Neuron (in vitro differentiated cells): ENCODE data around the gene ZPBP2.
A peak's percentile ranks its signal among the peaks of the same experiment; 100 is the strongest.
"Not testable (repeated sequence)": the region's sequence is repeated elsewhere in the genome, so short reads cannot be mapped to it uniquely, and the experiment has no call there.

Source experiments
- H2AFZ ChIP-seq: one replicate; pipeline ENCODE4 v1.6.1; 2013; ENCODE audit warnings: low read depth, mild to moderate bottlenecking, inconsistent platforms, low read length, moderate library complexity
- H3K27me3 ChIP-seq: one replicate; pipeline ENCODE4 v1.6.1; 2013; ENCODE audit warnings: low read length; ENCODE audit not compliant: insufficient read depth
- H3K36me3 ChIP-seq: one replicate; pipeline ENCODE4 v1.6.1; 2013; ENCODE audit warnings: low read length; ENCODE audit not compliant: insufficient read depth
- H3K4me1 ChIP-seq: one replicate; pipeline ENCODE4 v1.6.1; 2013; ENCODE audit warnings: low read length; ENCODE audit not compliant: insufficient read depth
- H3K4me3 ChIP-seq: 2 replicates; pipeline ENCODE4 v1.5.1; 2013; ENCODE audit warnings: mild to moderate bottlenecking, low read length, moderate library complexity
- H3K9me3 ChIP-seq: one replicate; pipeline ENCODE4 v1.6.1; 2013; ENCODE audit warnings: low read length

ZPBP2 gene

DNA sequence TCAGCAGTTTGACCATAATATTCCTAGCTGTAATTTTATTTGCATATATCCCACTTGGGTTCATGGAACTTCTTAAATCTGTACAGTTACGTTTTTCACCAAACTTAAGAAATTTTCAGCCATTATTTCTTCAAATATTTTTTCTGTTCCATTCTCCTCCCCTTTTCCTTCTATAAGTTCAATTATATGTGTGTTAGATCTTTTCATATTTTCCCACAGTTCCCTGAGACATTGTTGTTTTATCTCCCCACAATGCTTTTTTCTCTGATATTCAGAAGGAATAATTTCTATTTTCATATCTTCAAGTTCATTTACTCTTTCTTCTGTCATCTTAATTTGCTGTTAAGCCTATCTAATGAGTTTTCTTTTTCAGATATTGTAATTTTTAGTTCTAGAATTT, 29.9 kb upstream of the ZPBP2 start:
- H3K36me3 ChIP-seq, result no peaks in the 10 kb centered on the region
- H3K9me3 ChIP-seq, result peaks cover 5% of the 10 kb centered on the region
- peaks cover 1% of the 10 kb centered on the region for H3K27me3 ChIP-seq
- no peaks in the 10 kb centered on the region for H3K4me1 ChIP-seq
- H3K4me3 ChIP-seq, result no peak overlapping the region
- no peak overlapping the region for H2AFZ ChIP-seq

DNA sequence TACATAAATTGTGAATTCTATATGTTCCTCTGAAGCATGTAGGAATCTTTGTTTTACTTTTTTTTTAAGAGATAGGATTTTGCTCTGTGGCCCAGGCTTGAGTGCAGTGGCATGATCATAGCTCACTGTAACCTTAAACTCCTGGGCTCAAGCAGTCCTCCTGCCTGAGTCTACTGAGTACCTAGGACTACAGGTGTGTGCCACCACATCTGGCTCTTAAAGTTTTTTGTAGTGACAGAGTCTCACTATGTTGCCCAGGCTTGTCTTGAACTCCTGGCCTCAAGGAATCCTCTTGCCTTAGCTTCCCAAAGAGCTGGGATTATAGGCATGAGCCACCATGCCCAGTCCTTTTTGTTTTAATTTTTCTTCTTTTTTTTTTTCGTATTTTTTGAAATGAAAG, 29.2 kb upstream of the ZPBP2 start:
- no peaks in the 10 kb centered on the region for H3K4me1 ChIP-seq
- H3K9me3 ChIP-seq, result peaks cover 5% of the 10 kb centered on the region
- H3K27me3 ChIP-seq, result peaks cover 4% of the 10 kb centered on the region
- no peak overlapping the region for H2AFZ ChIP-seq
- H3K36me3 ChIP-seq, result no peaks in the 10 kb centered on the region
- H3K4me3 ChIP-seq, result no peak overlapping the region

DNA sequence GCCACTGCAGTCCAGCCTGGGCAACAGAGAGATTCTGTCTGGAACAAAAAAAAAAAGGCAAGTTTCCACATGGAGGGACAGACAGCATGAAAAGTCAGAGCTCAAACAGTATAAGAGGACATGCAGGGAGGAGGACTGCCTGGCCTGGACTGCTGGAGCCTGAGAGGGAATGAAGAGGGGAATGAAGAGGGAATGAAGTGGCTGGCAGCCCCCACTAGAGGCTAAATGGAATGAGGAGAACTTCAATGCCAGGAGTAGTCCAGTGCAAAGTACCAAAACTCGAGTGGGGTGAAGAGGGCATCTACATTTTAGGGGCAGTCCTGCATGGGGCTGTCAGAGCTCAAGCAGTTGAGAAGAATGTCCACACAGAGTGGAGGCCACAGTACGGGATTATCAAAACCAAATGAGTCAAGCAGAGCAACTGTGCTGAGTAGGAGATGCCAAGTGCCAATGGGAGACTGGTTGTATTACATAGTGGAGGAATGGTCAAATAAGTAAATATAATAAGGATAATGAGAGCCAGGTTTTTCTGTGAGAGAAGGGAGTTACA, 26.8 kb upstream of the ZPBP2 start:
- peaks cover 12% of the 10 kb centered on the region for H3K27me3 ChIP-seq
- no peak overlapping the region for H2AFZ ChIP-seq
- H3K9me3 ChIP-seq, result no peaks in the 10 kb centered on the region
- no peaks in the 10 kb centered on the region for H3K4me1 ChIP-seq
- H3K4me3 ChIP-seq, result no peak overlapping the region
- H3K36me3 ChIP-seq, result no peaks in the 10 kb centered on the region

DNA sequence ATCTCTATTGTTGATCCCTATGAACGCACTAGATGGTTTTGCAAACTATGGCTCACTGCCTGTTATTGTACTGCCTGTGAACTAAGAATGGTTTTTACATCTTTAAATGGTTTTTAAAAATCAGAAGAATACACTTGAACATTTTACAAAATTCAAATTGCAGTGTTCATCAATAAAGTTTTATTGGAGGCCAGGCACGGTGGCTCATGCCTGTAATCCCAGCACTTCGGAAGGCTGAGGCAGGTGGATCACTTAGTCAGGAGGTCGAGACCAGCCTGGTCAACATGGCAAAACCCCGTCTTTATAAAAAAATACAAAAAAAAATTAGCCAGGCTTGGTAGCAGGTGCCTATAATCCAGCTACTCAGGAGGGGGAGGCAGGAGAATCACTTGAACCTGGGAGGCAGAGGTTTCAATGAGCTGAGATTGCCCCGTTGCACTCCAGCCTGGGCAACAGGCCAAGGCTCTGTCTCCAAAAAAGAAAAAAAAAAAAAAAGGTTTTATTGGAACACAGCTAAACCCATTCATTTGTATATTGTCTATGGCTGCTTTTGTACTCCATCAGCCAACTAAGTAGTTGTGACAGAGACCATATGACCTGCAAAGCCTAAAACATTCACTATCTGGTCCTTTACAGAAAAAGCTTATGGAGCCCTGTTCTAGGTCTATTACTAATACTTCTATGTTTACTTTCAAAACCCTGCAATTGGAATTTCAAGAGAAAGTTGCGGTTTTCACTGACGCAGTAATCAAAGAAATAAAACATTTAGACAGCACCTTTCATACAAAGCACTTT, 22.8 kb upstream of the ZPBP2 start:
- Histone ChIP-seq H2AFZ (no peak overlapping the region), H3K4me1 (no peaks in the 10 kb centered on the region), H3K9me3 (no peaks in the 10 kb centered on the region), H3K4me3 (no peak overlapping the region), H3K27me3 (peaks cover 22% of the 10 kb centered on the region), H3K36me3 (no peaks in the 10 kb centered on the region)

DNA sequence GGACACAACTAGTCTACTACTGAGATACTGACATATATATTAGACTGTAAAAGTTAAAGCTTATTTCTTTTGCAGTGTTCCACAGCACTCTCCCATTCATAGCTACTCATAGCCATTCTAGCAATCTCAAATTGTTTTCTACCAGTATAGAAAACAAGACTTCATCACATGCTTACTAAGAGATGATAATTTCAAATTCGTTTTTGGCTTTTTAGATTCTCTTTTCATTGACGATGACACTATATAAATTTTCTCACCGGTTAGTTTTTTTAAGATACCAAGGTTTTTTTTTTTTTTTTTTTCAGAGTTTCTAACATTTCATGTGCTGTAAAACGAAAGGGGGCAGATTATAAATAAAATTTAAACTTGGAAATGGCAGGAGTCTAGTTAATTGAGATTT, 21.8 kb upstream of the ZPBP2 start:
- Histone ChIP-seq H3K9me3 (no peaks in the 10 kb centered on the region), H2AFZ (no peak overlapping the region), H3K36me3 (no peaks in the 10 kb centered on the region), H3K4me1 (no peaks in the 10 kb centered on the region), H3K4me3 (no peak overlapping the region), H3K27me3 (peaks cover 22% of the 10 kb centered on the region)

DNA sequence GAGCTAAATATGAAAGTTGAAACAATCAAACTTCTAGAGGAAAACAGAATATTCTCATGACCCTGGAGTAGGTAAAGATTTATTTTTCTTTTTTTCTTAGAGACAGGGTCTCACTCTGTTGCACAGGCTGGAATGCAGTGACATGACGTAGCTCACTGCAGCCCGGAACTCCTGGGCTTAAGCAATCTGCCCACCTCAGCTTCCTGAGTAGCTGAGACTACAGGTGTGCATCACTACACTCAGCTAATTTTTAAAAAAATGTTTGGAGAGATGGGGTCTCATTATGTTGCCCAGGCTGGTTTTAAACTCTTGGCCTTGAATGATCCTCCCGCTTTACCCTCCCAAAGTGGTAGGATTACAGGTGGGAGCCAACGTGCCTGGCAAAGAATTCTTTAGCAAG, 19.4 kb upstream of the ZPBP2 start:
- no peak overlapping the region for H3K4me3 ChIP-seq

DNA sequence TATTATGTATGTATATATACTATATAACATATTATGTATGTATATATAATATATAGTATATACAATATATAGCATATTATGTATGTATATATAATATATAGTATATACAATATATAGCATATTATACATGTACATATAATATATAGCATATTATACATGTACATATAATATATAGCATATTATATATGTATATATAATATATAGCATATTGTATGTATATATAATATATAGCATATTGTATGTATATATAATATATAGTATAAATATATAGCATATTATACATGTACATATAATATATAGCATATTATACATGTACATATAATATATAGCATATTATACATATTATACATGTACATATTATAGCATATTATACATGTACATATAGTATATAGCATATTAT, 17.8 kb upstream of the ZPBP2 start:
- H3K27me3 ChIP-seq, result peaks cover 16% of the 10 kb centered on the region
- not testable (repeated sequence) for H3K9me3 ChIP-seq, H3K36me3 ChIP-seq, H3K4me1 ChIP-seq, H2AFZ ChIP-seq, H3K4me3 ChIP-seq

More for the DNA sequence above, 19.4 kb upstream of the ZPBP2 start:
- no peaks in the 10 kb centered on the region for H3K9me3 ChIP-seq
- no peaks in the 10 kb centered on the region for H3K4me1 ChIP-seq
- H2AFZ ChIP-seq, result no peak overlapping the region
- no peaks in the 10 kb centered on the region for H3K36me3 ChIP-seq
- H3K27me3 ChIP-seq, result peaks cover 21% of the 10 kb centered on the region

DNA sequence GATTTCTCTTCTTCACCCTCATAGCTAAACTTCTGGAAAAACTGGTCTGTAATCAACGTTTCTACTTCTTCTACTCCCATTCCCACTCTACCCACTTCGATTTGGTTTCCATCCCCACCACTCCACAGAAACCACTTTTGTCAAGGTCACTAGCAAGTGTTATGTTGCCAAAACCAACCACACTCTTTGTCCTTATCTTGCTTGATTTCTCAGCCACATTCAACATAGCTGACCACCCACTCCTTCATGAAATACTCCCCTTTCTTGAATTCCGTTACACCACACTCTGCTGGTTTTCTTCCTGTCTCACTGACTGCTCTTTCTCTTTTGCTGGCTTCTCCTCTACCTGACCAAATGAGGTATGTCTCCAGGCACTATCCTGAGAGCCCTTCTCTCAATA, 15.8 kb upstream of the ZPBP2 start:
- Histone ChIP-seq H2AFZ (no peak overlapping the region), H3K9me3 (peaks cover 2% of the 10 kb centered on the region), H3K36me3 (no peaks in the 10 kb centered on the region), H3K4me1 (no peaks in the 10 kb centered on the region), H3K4me3 (no peak overlapping the region), H3K27me3 (peaks cover 11% of the 10 kb centered on the region)

DNA sequence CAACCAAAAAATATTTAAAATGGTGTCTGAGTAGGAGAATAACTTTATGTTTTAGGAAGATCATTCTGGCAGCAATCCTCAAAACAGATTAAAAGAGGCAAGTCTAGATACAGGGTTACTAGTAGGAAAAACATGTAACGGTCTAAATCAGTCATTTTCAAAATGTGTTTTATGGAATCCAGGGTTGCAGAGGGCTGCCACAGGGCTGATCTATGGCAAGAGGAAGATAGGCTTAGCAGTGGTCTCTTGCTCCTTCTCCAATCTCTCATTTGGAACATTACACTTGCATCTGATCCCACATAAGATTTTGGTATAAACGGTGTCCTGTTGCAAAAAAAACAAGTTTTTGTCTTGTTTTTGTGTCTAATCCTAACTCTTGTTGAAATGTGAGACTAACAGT, 13.1 kb upstream of the ZPBP2 start:
- Histone ChIP-seq H3K4me1 (no peaks in the 10 kb centered on the region), H3K36me3 (no peaks in the 10 kb centered on the region), H3K9me3 (peaks cover 2% of the 10 kb centered on the region), H3K27me3 (peaks cover 7% of the 10 kb centered on the region), H3K4me3 (no peak overlapping the region), H2AFZ (no peak overlapping the region)

DNA sequence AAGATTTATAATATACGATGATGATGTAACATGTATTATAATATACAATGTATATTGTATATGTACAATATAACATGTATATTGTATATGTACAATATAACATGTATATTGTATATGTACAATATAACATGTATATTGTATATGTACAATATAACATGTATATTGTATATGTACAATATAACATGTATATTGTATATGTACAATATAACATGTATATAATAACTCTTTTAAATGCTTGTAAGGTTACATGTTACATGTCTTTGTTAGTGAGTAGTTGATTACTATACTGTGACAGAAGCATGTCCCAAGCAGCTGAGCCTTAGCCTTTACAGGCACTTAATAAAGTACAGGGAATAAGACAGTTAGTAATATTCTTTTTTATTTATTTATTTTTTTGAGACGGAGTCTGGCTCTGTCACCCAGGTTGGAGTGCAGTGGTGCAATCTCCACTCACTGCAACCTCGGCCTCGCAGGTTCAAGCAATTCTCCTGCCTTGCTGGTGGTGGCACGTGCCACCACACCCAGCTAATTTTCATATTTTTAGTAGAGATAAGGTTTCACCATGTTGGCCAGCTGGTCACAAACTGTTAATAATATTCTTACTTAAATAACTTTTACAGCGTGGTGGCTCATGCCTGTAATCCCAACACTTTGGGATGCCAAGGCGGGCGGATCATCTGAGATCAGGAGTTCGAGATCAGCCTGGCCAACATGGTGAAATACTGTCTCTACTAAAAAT, 11.9 kb upstream of the ZPBP2 start:
- peaks cover 14% of the 10 kb centered on the region for H3K27me3 ChIP-seq
- not testable (repeated sequence) for H3K4me1 ChIP-seq

DNA sequence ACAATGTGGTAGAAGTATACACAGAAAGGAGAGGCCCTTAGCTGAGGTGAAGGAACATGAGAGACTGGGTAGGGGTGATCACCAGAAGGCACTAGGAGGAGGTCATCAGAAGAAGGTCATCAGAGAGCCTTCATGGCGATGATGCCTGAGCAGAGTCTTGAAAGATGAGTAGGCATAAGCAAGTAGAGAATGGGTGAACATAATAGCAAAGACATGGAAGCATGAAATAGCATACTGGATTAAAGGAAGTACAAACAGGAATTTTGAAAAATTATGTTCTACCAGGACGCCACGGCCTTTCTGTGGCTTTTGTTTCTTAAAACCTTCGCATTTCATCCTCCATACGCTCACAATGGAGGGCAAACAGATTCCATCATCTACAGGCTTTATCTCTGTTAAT, 6.8 kb upstream of the ZPBP2 start:
- Histone ChIP-seq H3K4me3 (no peak overlapping the region), H3K4me1 (no peaks in the 10 kb centered on the region), H3K9me3 (peaks cover 5% of the 10 kb centered on the region), H3K27me3 (peaks cover 41% of the 10 kb centered on the region), H3K36me3 (no peaks in the 10 kb centered on the region), H2AFZ (no peak overlapping the region)

More for the DNA sequence above, 11.9 kb upstream of the ZPBP2 start:
- not testable (repeated sequence) for H3K36me3 ChIP-seq, H3K4me3 ChIP-seq, H3K9me3 ChIP-seq, H2AFZ ChIP-seq

DNA sequence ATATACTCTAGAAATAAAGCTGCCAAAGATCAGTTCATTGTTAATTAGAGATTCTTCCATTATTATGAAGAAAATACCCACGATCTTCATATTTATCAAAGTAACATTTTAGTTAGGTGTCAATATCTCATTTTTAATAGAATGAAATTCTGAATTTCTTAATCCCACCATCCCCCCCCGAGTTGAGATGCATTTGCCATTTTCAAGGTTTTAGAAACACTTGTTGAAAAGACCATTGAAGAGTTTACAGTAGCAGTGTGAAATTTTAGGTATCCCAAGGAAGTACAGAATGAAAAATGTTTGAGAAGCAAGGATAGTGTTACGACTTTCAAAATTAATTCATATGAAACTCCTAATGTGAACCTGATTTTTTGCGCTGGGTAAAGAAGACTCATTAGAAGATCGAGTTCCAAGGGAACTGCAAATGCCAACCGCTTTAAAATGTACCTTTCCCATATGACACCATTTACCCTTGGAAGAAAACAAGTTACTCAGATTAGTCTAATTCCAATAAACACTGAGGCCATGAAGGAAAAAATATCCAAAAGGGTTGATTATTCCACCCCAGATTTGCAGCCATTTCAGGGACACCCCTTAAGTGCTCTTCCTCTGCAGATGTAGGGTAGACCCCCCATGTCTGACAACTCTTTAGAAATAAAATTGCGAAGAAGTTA, 4.6 kb upstream of the ZPBP2 start:
- Histone ChIP-seq H2AFZ (peak overlapping the region; percentile 87), H3K4me1 (no peaks in the 10 kb centered on the region), H3K4me3 (no peak overlapping the region), H3K36me3 (no peaks in the 10 kb centered on the region), H3K9me3 (peaks cover 10% of the 10 kb centered on the region), H3K27me3 (peaks cover 49% of the 10 kb centered on the region)
